GM12878 (cell line): ENCODE results near the gene PKLR. TPM values are rescaled to one million over a fixed set of nuclear protein-coding genes. Genes with fewer than 3 reads are reported as not detected.

Experiments
- BCLAF1 ChIP-seq: fragments of 450-650 bp; IDR thresholded peaks from 2 replicates; pipeline ENCODE4 v1.6.1; 2017; ENCODE audit warnings: antibody characterized with exemption, mild to moderate bottlenecking, moderate library complexity
- FOXM1 ChIP-seq: IDR thresholded peaks from 2 replicates; pipeline ENCODE4 v1.6.1; 2012; ENCODE audit warnings: low read depth, mild to moderate bottlenecking, inconsistent platforms, low read length, moderate library complexity
- GABPA ChIP-seq: IDR thresholded peaks from 2 replicates; pipeline ENCODE4 v1.6.1; 2014; ENCODE audit warnings: antibody characterized with exemption, low read depth, mild to moderate bottlenecking, inconsistent platforms
- GATAD2B ChIP-seq: fragments of 450-650 bp; conservative IDR thresholded peaks from 2 replicates; pipeline ENCODE4 v1.6.1; 2017; ENCODE audit warnings: low read depth, mild to moderate bottlenecking, moderate library complexity
- HCFC1 ChIP-seq: fragments of 150-350 bp; IDR thresholded peaks from 2 replicates; pipeline ENCODE4 v1.6.1; 2014; ENCODE audit warnings: low read length
- HDAC2 ChIP-seq: fragments of 200-600 bp; sonication (generic); IDR thresholded peaks from 2 replicates; pipeline ENCODE4 v1.6.1; 2017
- IRF4 ChIP-seq: IDR thresholded peaks from 2 replicates; pipeline ENCODE4 v1.6.1; 2011; ENCODE audit warnings: low read depth, low read length
- MYB ChIP-seq: fragments of 150-350 bp; IDR thresholded peaks from 2 replicates; pipeline ENCODE4 v1.6.1; 2014; ENCODE audit warnings: mild to moderate bottlenecking, low read depth, low read length, borderline replicate concordance
- NRF1 ChIP-seq: conservative IDR thresholded peaks from 2 replicates; pipeline ENCODE4 v1.6.1; 2011; ENCODE audit warnings: mild to moderate bottlenecking, low read depth, low read length, improper control_type of control experiment
- POLR2AphosphoS5 ChIP-seq: IDR thresholded peaks from 2 replicates; pipeline ENCODE4 v1.6.1; 2011; ENCODE audit warnings: mild to moderate bottlenecking, low read length, inconsistent platforms
- RAD51 ChIP-seq: fragments of 450-650 bp; IDR thresholded peaks from 2 replicates; pipeline ENCODE4 v1.6.1; 2016; ENCODE audit warnings: moderate library complexity, mild to moderate bottlenecking, inconsistent platforms
- RB1 ChIP-seq: fragments of 450-650 bp; formaldehyde crosslinking; IDR thresholded peaks from 2 replicates; pipeline ENCODE4 v1.6.1; 2017; ENCODE audit warnings: mild to moderate bottlenecking, borderline replicate concordance
- REST ChIP-seq: IDR thresholded peaks from 2 replicates; pipeline ENCODE4 v1.6.1; 2012; ENCODE audit warnings: mild to moderate bottlenecking, low read depth, low read length
- RFX5 ChIP-seq: IDR thresholded peaks from 2 replicates; pipeline ENCODE4 v1.6.1; 2011; ENCODE audit warnings: low read depth, low read length, improper control_type of control experiment
- SIN3A ChIP-seq: IDR thresholded peaks from 2 replicates; pipeline ENCODE4 v1.6.1; 2012; ENCODE audit warnings: low read depth, low read length, improper control_type of control experiment
- SMAD5 ChIP-seq: IDR thresholded peaks from 2 replicates; pipeline ENCODE4 v1.6.1; 2016; ENCODE audit warnings: antibody characterized with exemption, low read depth
- SRF ChIP-seq, 2 experiments: IDR thresholded peaks; 2 replicates each; pipeline ENCODE4 v1.6.1; 2011; ENCODE audit warnings: low read depth in 2 of 2, low read length in 2 of 2, mild to moderate bottlenecking in 1 of 2, moderate library complexity in 1 of 2
- USF1 ChIP-seq: IDR thresholded peaks from 2 replicates; pipeline ENCODE4 v1.6.1; 2011; ENCODE audit warnings: borderline replicate concordance, low read depth, mild to moderate bottlenecking, moderate library complexity, mixed read lengths, low read length; ENCODE audit not compliant: insufficient read depth; ENCODE audit errors: extremely low read length
- YBX1 ChIP-seq: fragments of 450-650 bp; IDR thresholded peaks from 2 replicates; pipeline ENCODE4 v1.6.1; 2016; ENCODE audit warnings: antibody characterized with exemption
- YY1 ChIP-seq: IDR thresholded peaks from 2 replicates; pipeline ENCODE4 v1.6.1; 2011; ENCODE audit warnings: low read depth, mild to moderate bottlenecking, low read length
- ZNF24 ChIP-seq: fragments of 450-650 bp; IDR thresholded peaks from 2 replicates; pipeline ENCODE4 v1.6.1; 2017; ENCODE audit warnings: antibody characterized with exemption, mild to moderate bottlenecking
- polyA plus RNA-seq, 11 experiments: library from polyadenylated mRNA; depleted of rRNA in 4 of 11; unstranded in 6 of 11; stranded (reverse) in 5 of 11; fragments of >200 nt; fragmentation: Nextera tagmentation in 4 of 11; fragmentation: Illumina TruSeq in 1 of 11; extraction: Ambion mirVana in 4 of 11; extraction: Trizol in 1 of 11; gene quantifications; 1 replicate in 1 of 11; 2 replicates in 10 of 11; pipeline versions ENCODE4 v1.2.1 to v1.2.3, GENCODE V29; 2011 to 2016; ENCODE audit warnings: inconsistent platforms in 2 of 11, missing spikeins in 2 of 11, low read depth in 1 of 11
- total RNA-seq, 4 experiments: library from RNA; depleted of rRNA in 3 of 4; stranded (reverse); fragments of >200 nt in 3 of 4; fragmentation: Illumina TruSeq in 1 of 4; extraction: Trizol in 1 of 4; gene quantifications; 2 replicates each; pipeline versions ENCODE4 v1.2.1 to v1.2.3, GENCODE V29; 2013 to 2021
- TF ChIP-seq, protein P1 (sequence below): IDR thresholded peaks from 2 replicates; pipeline ENCODE4 v1.6.1; 2012; ENCODE audit warnings: low read depth, low read length, improper control_type of control experiment

The PKLR gene
- total and polyA plus RNA-seq, 10 of the 15 experiments (the other 5 are each of a cell fraction or from before 2014, with no cell fraction given) = 0.04 to 0.15 (median 0.08) TPM; not detected in 7

DNA sequence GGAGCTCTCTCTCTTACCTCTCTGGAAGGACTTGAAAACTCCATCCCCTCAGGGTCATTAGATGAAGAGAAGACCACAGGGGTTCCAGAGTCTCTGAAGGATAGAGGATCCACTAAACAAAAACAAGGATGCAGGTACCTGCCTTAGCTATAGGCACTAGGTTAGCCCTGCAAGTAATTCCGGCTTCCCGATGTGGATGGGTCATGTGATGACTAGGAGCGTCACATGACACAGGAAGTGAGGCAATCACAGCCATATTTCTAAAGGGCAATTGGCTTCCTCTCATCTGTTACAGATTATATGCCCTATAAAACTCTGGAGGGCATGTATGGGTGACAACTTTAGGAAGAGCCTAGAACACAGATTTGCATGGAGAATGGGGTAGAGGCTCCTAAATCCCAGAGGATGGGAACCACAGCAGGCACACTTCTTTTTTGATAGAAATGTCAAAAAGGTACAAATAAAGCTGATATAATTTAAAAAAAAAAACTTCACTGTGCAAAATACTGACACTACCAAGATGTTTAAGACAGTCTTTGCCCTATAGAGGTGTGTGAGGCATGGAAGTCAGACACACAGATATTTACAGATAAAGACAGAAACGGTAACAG is 60.1 kb downstream of the PKLR start (continued):
- peak; percentile 93 for TF ChIP-seq USF1
- peak; percentile 62; the same call in 1 of the 2 replicates for TF ChIP-seq GABPA
- no peak for TF ChIP-seq GATAD2B
- TF ChIP-seq SRF (IDR thresholded peaks at IDR 0.05; ENCODE audit: low read depth in 2 of 2, low read length in 2 of 2) = no peak
- TF ChIP-seq POLR2AphosphoS5 = no peak
- no peak for TF ChIP-seq FOXM1
- no peak for TF ChIP-seq SMAD5
- TF ChIP-seq ZNF24 = no peak
- TF ChIP-seq RFX5 = no peak
- TF ChIP-seq HCFC1 = peak; percentile 89
- no peak for TF ChIP-seq RB1
- no peak for TF ChIP-seq NRF1
- no peak for TF ChIP-seq BCLAF1
- TF ChIP-seq HDAC2 = no peak
- TF ChIP-seq SIN3A = peak; percentile 98
- no peak for TF ChIP-seq MYB
- peak; percentile 99 for TF ChIP-seq YY1
- TF ChIP-seq, protein P1, sequence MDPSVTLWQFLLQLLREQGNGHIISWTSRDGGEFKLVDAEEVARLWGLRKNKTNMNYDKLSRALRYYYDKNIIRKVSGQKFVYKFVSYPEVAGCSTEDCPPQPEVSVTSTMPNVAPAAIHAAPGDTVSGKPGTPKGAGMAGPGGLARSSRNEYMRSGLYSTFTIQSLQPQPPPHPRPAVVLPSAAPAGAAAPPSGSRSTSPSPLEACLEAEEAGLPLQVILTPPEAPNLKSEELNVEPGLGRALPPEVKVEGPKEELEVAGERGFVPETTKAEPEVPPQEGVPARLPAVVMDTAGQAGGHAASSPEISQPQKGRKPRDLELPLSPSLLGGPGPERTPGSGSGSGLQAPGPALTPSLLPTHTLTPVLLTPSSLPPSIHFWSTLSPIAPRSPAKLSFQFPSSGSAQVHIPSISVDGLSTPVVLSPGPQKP = peak; percentile 63
- TF ChIP-seq RAD51 = peak; percentile 100
- no peak for TF ChIP-seq YBX1
- 0 out of 2 replicates have a peak, but pooled peaks have one; percentile 8 for TF ChIP-seq IRF4
- TF ChIP-seq REST = no peak
